Erythroblast (primary cell): ENCODE measurements around the gene DIP2B.

Experiments
- GATA1 ChIP-seq: IDR thresholded peaks from 2 replicates; pipeline ENCODE4 v1.6.1; 2011; ENCODE audit warnings: low read depth, mild to moderate bottlenecking, control low read depth, low read length, moderate library complexity
- POLR2A ChIP-seq: IDR thresholded peaks from 2 replicates; pipeline ENCODE4 v1.6.1; 2011; ENCODE audit warnings: mild to moderate bottlenecking, low read length

DNA sequence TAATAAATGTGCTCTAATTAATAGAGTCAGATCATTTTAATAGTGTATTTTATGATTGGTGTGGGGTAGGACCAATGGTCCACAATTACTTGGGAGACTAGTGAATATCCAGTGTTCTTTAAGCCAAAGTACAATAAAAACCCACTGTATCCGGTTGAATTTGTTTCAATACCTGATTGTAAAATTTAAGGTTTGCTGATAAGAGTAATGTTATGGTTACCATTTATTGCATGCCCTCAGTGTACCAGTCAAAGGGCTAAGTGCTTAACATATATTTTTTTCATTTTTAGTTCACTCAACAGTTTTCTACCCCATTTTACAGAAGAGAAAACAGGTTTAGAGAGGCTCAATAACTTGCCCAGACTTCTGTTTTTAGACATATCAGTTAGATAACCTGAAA, 161.2 kb downstream of the DIP2B start:
- TF ChIP-seq POLR2A (no peak), GATA1 (no peak)
